Brain microvascular endothelial cell (primary cell): ENCODE data around the gene SLC13A2.
A peak's percentile ranks its signal among the peaks of the same experiment; 100 is the strongest.

Source experiments
- DNase-seq: peaks from one replicate; pipeline ENCODE4 v3.0.0-alpha.2; 2020
- H3K27ac ChIP-seq: fragments of 250-450 bp; sonication (Bioruptor Pico); 2 replicates; pipeline ENCODE4 v1.5.1; 2020; ENCODE audit warnings: mild to moderate bottlenecking, moderate library complexity
- H3K27me3 ChIP-seq: fragments of 250-450 bp; sonication (Bioruptor Pico); replicated peaks from 2 replicates; pipeline ENCODE4 v1.5.1; 2020; ENCODE audit warnings: mild to moderate bottlenecking
- H3K36me3 ChIP-seq: fragments of 250-450 bp; sonication (Bioruptor Pico); replicated peaks from 2 replicates; pipeline ENCODE4 v1.5.1; 2020; ENCODE audit warnings: mild to moderate bottlenecking
- H3K4me3 ChIP-seq: 2 replicates; pipeline ENCODE4 v1.5.1; 2011; ENCODE audit warnings: low read depth, mild to moderate bottlenecking, control low read depth, low read length, moderate library complexity
- in situ Hi-C: cut with HindIII; loops from 2 replicates; pipeline ENCODE4 v1.10.0; 2017; ENCODE audit warnings: low sequenced_read_pairs, low pct_ligation_motif_present
- TF ChIP-seq, protein P1 (sequence below): IDR thresholded peaks from 2 replicates; pipeline ENCODE4 v1.5.1; 2011; ENCODE audit warnings: low read depth, mild to moderate bottlenecking, moderate library complexity, low read length, control low read depth, inconsistent platforms; ENCODE audit errors: missing control alignments

The SLC13A2 gene

DNA sequence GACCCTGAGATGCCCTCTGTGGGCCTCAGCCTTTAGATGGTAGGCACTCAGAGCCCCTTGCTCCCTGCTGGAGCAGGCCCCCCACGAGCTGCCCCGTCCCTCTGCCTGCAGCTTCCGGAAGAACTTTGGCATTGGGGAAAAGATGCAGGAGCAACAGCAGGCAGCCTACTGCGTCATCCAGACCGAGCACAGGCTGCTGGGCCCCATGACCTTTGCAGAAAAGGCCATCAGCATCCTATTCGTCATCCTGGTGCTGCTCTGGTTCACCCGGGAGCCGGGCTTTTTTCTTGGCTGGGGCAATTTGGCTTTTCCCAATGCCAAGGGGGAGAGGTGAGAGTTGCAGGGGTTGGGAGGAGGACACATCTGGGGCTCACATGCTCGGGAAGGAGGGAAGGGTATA is 20.0 kb downstream of the SLC13A2 start:
- H3K27ac ChIP-seq: no peak overlapping the region
- in situ Hi-C loops: no loop called here
- no peak overlapping the region for H3K4me3 ChIP-seq
- TF ChIP-seq, protein P1, sequence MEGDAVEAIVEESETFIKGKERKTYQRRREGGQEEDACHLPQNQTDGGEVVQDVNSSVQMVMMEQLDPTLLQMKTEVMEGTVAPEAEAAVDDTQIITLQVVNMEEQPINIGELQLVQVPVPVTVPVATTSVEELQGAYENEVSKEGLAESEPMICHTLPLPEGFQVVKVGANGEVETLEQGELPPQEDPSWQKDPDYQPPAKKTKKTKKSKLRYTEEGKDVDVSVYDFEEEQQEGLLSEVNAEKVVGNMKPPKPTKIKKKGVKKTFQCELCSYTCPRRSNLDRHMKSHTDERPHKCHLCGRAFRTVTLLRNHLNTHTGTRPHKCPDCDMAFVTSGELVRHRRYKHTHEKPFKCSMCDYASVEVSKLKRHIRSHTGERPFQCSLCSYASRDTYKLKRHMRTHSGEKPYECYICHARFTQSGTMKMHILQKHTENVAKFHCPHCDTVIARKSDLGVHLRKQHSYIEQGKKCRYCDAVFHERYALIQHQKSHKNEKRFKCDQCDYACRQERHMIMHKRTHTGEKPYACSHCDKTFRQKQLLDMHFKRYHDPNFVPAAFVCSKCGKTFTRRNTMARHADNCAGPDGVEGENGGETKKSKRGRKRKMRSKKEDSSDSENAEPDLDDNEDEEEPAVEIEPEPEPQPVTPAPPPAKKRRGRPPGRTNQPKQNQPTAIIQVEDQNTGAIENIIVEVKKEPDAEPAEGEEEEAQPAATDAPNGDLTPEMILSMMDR: no peak
- H3K27me3 ChIP-seq: no peaks in the 10 kb centered on the region
- peak; percentile 24 for DNase-seq
- no peaks in the 10 kb centered on the region for H3K36me3 ChIP-seq

DNA sequence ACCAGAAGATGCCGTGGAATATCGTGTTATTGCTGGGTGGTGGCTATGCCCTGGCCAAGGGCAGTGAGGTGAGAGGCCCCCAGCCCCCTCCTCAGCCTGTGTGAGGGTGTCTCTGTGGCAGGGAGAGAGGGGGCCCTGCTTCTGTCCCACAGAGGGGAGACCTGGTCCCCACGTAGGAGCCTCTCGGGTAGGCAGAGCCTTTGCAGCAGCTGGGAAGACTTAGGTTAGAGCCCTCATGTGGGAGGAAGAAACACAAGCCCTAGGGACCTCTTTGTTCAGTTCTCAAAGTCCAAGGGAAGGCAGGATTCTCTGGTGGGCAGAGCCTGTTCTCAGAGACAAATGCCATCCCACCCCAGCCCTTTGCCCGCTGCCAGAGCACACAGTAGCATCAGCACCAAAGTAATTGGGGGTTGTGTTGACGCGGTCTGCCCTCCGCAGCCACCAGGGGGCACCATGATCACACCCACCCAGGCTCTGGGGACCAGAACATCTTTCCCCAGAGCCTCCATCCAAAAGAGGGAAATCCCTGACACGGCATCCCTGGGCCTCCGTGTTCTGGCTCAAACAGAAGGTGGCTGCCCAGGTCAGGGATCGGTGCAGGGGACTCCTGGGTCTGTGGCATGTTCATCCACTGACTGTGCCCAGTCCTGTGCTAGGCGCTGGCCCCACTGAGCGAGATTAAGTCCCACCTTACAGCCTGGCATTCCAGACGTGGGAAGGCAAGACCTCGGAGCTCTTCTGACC is 21.2 kb downstream of the SLC13A2 start:
- in situ Hi-C loops: no loop called here
- no peak overlapping the region for H3K27ac ChIP-seq
- no peaks in the 10 kb centered on the region for H3K27me3 ChIP-seq
- peak; percentile 41 for DNase-seq
- no peak overlapping the region for H3K4me3 ChIP-seq
- no peaks in the 10 kb centered on the region for H3K36me3 ChIP-seq
- TF ChIP-seq, protein P1: peak; percentile 96

- no peak for DNase-seq
- H3K36me3 ChIP-seq: no peaks in the 10 kb centered on the region
- no peak overlapping the region for H3K4me3 ChIP-seq
- H3K27ac ChIP-seq: no peak overlapping the region
- H3K27me3 ChIP-seq: no peaks in the 10 kb centered on the region
- in situ Hi-C loops: no loop called here
- TF ChIP-seq, protein P1: no peak
Measured at GRCh38 chr17:28495635-28496034, 22.2 kb downstream of the SLC13A2 start.

DNA sequence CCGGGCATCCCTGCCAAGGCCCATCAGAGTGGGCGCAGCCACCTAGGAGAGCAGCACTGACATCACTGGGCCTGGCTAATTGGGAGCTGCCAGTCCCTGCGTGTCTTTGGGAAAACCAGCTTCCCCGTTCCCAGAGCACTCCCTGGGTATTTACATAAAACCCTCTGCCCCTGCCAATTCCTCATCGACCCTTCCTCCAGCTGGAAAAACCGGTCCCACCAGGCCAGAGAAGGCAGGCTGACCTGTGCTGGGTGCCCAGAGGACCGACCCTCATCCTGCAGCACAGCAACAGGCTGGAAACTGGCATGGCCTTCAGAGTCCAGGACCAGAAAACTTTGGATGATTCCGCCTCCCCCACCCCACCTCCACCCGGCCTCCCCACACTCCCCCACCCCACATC is 24.5 kb downstream of the SLC13A2 start:
- Histone ChIP-seq H3K27me3 (peaks cover 2% of the 10 kb centered on the region), H3K27ac (no peak overlapping the region), H3K4me3 (no peak overlapping the region), H3K36me3 (no peaks in the 10 kb centered on the region)
- no peak for DNase-seq
- TF ChIP-seq, protein P1: no peak
- in situ Hi-C loops: no loop called here

GRCh38 chr17:28498652-28499363 is 25.4 kb downstream of the SLC13A2 start:
- H3K36me3 ChIP-seq: no peaks in the 10 kb centered on the region

More at GRCh38 chr17:28498652-28499363, 25.4 kb downstream of the SLC13A2 start:
- Histone ChIP-seq H3K27ac (no peak overlapping the region), H3K4me3 (no peak overlapping the region), H3K27me3 (peaks cover 2% of the 10 kb centered on the region)
- in situ Hi-C loops: no loop called here
- DNase-seq: no peak
- TF ChIP-seq, protein P1: no peak
